Activated CD4-positive, alpha-beta T cell treated with anti-CD3 and anti-CD28 coated beads for 1 hour (primary cell): ENCODE results near the gene PHACTR3.

Experiments used
- DNase-seq: peaks from one replicate; pipeline ENCODE4 v3.0.0-alpha.2; 2020

The PHACTR3 gene

GRCh38 chr20:59624401-59624800, 20.1 kb downstream of the PHACTR3 start:
- no peak for DNase-seq

GRCh38 chr20:59625214-59625922, 21.0 kb downstream of the PHACTR3 start:
- DNase-seq = no peak

GRCh38 chr20:59627298-59627697, 23.0 kb downstream of the PHACTR3 start:
- DNase-seq = no peak

GRCh38 chr20:59628171-59628570, 23.8 kb downstream of the PHACTR3 start:
- DNase-seq = no peak

- DNase-seq = no peak
Observed at GRCh38 chr20:59629141-59630045, 25.1 kb downstream of the PHACTR3 start.

- no peak for DNase-seq
Observed at GRCh38 chr20:59630526-59630925, 26.2 kb downstream of the PHACTR3 start.

GRCh38 chr20:59631751-59632540, 27.6 kb downstream of the PHACTR3 start:
- DNase-seq = no peak

GRCh38 chr20:59632541-59633113, 28.3 kb downstream of the PHACTR3 start:
- DNase-seq = no peak

GRCh38 chr20:59633656-59634251, 29.4 kb downstream of the PHACTR3 start:
- DNase-seq = no peak

- DNase-seq = no peak
Observed at GRCh38 chr20:59634435-59635005, 30.2 kb downstream of the PHACTR3 start.

GRCh38 chr20:59636766-59637370, 32.5 kb downstream of the PHACTR3 start:
- no peak for DNase-seq

- no peak for DNase-seq
Observed at GRCh38 chr20:59640267-59640666, 35.9 kb downstream of the PHACTR3 start.

GRCh38 chr20:59643615-59644061, 39.3 kb downstream of the PHACTR3 start:
- no peak for DNase-seq

- DNase-seq = no peak
Observed at GRCh38 chr20:59644371-59644939, 40.1 kb downstream of the PHACTR3 start.

GRCh38 chr20:59645271-59645670, 40.9 kb downstream of the PHACTR3 start:
- no peak for DNase-seq

GRCh38 chr20:59645761-59646171, 41.4 kb downstream of the PHACTR3 start:
- DNase-seq = no peak

GRCh38 chr20:59646487-59646886, 42.1 kb downstream of the PHACTR3 start:
- no peak for DNase-seq

- DNase-seq = no peak
Observed at GRCh38 chr20:59647271-59647670, 42.9 kb downstream of the PHACTR3 start.

GRCh38 chr20:59648466-59649070, 44.2 kb downstream of the PHACTR3 start:
- no peak for DNase-seq

GRCh38 chr20:59650418-59650817, 46.1 kb downstream of the PHACTR3 start:
- DNase-seq = no peak

- no peak for DNase-seq
Observed at GRCh38 chr20:59652381-59652780, 48.0 kb downstream of the PHACTR3 start.
